ENCODE data around the gene LBHD1.

DNA sequence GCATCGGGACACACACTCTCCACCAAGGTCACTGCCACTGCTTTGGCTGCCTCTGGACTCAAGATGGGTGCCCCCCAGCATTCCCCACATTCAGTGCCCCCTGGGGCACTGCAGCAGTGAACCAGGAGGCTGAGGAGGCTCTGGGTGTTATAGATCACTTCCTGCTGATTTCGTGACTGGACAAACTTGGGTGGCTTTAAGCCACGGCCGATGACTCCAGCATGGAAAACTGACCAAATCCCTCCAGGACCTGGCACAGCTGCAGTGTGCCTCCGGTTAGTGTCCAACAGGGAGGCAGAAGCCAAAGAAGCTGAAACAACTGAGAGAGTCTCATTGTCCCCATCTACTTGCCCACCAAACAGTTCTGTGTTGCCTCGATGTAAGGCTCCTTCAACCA, 24.5 kb downstream of the LBHD1 start:
- TF ChIP-seq HDGF (IDR thresholded peaks at IDR 0.05; ENCODE audit: borderline replicate concordance) (no peak), FOXM1 (IDR thresholded peaks at IDR 0.05; ENCODE audit: borderline replicate concordance) (no peak), SUZ12 (IDR thresholded peaks at IDR 0.05) (no peak), ZNF384 (IDR thresholded peaks at IDR 0.05) (no peak), BHLHE40 (IDR thresholded peaks at IDR 0.05; ENCODE audit: borderline replicate concordance) (no peak)

Measured in HEK293T (cell line).